ENCODE data around the gene SNCAIP.
"Not testable (repeated sequence)": the region's sequence is repeated elsewhere in the genome, so short reads cannot be mapped to it uniquely, and the experiment has no call there.

The SNCAIP gene

DNA sequence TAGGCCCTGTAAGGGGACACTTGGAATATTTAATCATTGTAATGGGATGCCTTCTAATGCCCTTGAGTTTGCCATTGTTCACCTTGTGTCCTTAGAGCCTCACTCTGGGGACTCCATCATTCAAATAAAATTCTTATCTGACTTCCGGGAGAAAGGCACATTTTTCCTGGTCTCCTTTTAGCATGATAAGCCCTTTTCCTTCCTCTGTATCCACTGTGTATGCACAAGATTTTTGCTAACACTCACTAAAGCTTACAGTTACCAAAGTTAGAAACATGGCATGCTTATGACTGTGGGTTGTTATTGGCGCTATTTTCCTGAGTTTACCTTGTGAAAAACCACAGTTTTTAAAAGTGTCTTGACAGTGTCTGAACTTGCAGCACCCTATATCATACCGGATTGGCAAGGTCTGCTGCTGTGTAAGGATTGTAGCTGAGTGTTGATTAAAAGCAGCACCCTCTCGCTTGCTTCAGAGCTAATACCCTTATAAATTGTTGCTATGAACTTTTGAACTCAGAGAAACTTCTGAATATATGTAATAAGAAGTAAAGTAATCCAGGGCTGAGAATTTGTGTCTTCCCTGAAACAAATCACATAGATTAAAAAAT is 46.4 kb downstream of the SNCAIP start:
- no peak for DNase-seq (ENCODE audit: low read depth)

DNA sequence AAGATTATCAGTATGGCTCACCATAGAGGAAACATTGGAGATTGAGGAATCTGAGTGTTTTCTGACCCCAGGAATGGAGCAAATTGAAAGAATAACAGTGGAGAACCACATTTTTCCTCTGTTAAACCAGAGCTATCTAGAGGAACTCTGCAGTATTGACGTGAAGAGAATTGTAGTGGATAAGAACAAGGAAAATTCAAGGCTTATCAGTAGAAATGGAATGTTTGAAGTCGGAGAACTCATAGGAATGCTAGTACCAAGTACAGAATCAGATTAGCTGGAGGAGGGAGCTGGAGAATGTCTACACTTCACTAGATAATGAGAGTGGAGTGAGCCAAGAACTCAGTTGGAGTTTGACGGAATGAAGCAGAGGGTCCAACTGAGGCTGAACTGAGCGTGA is 50.3 kb downstream of the SNCAIP start:
- DNase-seq (ENCODE audit: low read depth), result no peak

DNA sequence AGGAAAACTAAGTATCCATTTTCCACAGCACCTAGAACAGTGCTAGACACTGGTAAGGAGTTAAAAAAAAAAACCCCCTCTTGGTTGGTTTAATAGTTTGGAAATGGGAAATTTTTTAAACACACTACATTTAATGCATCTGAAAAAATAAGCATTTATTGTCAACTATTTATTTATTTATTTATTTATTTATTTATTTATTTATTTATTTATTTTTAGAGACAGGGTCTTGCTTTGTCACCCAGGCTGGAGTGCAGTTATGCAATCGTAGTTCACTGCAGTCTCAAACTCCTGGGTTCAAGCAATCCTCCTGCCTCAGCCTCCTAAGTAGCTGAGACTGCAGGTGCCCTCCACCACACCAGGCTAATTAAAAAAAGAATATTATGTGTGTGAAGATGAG is 51.6 kb downstream of the SNCAIP start:
- DNase-seq (ENCODE audit: low read depth), result no peak

DNA sequence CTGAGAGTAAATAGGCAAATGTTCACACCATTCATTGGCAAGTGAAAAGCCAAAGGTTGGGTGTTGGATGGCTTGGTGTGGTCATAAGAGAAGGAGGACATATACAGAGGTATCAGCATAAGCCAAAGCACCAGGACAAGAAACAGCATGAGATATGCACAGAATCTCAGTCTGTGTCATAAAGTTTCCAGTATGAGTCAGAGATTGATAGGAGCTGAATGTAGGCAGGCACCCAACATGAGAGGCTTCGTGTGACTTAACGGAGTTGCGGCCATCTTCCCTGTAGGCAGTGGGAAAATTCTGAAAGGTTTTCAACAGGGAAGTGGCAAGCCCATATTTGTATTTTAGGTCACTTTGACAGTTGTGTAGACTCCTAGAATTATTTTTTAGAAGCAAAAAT is 54.5 kb downstream of the SNCAIP start:
- DNase-seq (ENCODE audit: low read depth), result peak; percentile 5

DNA sequence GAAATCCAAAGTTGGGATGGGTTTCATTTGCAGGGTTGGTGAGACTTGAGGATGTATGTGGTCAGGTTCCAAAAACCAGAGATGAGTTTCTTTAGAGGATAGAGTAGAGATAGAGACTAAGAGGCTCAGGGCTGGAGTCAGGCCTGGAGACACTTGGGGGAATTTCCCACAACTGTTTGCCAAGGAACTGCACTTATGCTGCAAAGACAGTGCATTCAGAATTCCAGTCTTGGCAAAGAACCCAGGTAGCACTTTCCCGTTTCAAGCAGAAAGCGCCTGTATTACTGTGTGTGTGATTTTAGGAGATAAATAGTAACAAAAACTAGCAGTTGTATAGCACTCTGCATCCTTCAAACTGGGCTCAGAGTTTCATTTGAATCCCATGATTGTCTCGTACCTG is 55.4 kb downstream of the SNCAIP start:
- no peak for DNase-seq (ENCODE audit: low read depth)

DNA sequence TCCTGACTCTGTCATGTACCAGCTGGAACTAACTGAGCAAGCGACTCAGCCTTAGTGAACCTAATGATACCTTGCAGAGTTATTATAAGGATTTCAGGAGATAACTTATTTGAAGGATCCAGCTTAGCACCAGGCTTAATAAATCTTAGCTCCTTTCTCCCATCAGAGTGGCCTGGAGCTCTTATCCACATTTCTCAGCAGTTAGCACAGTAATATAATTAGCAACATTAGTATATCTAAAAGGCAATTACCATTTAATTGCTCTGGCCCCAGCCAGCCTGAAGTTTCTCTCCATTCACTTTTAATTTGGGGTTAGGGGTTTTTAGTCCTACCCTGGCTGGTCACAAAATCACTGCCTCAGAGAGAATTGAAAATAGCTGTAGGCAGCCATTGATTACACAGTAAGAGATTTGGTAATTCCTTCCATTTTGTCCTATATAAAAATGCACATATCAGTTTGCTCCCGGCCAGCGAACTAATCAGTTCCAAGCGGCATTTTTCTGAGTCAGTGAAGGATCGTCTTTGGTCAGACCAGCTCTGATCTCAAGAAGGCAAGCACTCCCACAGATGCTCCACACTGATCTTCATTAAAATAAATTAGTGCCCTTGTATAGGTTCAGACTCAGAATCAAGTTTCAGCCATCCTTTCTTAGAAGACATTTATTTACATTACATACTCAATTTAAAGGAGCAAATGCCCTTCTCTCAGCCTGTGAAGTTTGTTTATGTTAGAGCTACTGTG is 56.6 kb downstream of the SNCAIP start:
- DNase-seq (ENCODE audit: low read depth), result no peak

DNA sequence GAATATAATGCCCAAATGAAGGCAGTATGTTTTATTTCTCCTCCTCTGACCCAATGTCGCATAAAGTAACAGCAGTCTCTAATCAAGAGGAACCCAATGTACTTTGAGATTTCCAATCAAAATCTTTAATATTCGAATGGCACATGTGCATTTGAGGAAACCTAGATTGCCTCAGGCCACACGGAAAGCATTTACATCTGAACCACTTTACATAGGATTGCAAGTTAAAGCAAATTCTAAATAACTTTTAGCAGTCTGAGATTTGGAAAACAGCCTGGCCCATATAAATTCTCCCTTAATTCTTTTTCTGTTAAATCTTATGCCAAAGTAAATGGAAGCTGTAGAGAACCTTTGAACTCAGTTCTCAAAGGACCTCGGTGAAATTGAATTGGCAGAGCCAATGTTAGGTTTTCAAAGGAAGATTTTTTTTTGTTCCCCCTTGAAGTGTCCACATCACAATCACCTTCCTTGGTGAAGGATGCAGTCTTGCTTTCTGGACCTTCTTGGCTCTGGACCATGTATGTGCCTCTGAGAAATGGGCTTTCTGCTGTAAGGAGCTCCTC is 57.3 kb downstream of the SNCAIP start:
- DNase-seq (ENCODE audit: low read depth), result no peak

DNA sequence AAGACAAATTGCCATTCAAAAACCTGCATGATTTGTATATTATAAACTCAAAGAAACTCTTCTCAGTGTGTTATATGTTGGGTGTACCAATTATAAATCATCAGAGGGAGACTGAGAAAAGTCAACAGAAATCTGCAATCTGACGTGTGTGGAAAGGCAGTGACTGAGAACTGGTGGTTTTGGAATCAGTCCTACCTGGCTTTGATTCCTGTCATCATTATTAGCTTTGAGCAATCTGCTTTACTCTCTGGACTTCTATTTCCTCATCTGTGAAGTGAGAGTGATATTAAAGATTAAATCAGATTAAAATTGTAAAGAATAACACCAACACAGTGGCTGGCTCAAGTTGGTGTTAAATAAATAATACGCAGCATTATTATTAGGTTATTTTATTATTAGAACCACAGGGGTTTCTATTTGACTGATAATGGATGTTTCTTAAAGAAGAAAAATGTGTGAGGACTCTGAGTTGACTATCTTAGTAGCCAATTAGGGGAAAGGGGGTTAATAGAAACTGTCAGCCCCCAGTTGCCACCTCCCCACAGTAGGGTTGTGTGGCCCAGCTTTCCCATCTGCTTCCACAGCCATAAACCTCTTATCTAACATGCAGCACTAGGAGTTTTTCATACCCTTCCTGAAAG is 59.6 kb downstream of the SNCAIP start:
- DNase-seq (ENCODE audit: low read depth), result no peak

DNA sequence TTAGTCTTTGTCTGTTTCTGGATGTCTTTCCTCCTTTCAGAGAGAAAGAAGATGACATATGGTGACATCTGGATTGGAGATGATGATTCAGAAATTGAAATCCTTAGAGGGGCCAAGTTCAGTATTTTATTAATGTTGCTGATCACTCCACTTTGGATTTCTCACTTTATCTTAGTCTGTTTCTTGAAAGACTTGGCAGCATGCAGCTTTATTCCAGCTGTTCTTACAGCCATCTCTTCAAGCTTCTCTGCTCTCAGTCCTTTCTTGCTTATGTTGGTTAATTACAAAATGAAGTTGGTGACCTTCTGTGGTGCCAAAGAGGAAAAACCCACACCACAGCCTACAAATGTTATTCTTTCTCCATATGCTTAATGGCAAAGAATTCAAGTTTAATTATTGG is 62.1 kb downstream of the SNCAIP start:
- DNase-seq (ENCODE audit: low read depth), result no peak

DNA sequence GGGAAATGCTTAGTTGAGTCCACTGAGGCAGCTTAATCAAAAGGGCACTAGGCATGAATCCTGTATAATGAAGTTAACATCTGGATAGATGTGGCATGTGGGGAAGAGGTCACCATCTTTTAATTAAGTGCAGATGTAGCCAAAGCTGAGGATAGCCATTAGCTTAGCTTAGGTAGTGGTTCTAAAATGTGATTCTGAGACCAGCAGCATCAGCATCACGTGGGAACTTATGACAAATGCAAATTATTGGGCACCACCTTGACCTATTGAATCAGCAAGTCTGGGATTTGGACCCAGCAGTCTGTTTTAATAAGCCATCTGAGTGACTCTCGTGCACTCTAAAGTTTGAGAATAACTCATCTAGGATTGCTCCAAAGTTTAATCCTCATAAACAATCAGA is 63.8 kb downstream of the SNCAIP start:
- no peak for DNase-seq (ENCODE audit: low read depth)

DNA sequence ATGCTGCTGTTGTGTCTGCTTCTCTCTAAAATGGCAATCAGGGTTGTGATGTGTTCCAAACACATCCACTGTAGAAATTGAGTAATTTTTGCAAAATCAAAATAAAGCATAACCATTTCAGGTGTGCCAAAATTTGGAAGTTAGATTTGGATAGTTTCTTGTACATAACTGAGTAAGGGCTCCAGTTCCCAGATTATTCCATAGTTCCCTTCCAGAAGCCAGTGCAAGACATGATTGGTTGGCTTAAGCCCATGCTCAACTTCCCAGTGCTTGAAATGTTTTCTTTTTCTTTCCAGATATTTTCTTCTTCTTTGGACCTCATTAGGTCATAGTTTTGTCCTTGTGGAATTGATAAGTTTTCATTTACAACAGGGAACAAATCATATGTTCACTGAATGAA is 64.2 kb downstream of the SNCAIP start:
- no peak for DNase-seq (ENCODE audit: low read depth)

DNA sequence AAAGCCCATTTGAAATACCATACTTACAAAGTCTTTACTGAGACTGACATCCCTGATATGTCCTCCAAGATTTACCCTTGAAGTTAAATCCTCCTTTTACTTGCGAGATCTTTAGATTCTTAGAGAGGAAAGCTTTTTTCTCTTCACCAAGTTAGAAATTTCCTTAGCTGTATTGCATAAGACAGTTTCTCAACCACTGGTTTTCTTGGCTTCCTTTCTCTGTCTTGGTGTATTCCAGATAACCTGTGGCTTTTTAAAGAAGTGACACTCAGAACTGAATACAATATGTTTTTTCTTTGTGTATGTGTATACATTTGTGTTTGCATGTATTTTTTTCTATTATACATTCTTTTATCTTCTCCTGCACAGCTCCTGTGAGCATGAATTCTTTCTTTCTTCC is 65.0 kb downstream of the SNCAIP start:
- DNase-seq (ENCODE audit: low read depth), result peak; percentile 7

DNA sequence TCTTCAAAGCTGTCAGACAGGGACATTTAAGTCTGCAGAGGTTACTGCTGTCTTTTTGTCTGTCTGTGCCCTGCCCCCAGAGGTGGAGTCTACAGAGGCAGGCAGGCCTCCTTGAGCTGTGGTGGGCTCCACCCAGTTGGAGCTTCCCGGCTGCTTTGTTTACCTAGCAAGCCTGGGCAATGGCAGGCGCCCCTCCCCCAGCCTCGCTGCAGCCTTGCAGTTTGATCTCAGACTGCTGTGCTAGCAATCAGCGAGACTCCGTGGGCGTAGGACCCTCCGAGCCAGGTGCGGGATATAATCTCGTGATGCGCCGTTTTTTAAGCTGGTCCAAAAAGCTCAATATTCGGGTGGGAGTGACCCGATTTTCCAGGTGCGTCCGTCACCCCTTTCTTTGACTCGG is 70.9 kb downstream of the SNCAIP start:
- not testable (repeated sequence) for DNase-seq (ENCODE audit: low read depth)

DNA sequence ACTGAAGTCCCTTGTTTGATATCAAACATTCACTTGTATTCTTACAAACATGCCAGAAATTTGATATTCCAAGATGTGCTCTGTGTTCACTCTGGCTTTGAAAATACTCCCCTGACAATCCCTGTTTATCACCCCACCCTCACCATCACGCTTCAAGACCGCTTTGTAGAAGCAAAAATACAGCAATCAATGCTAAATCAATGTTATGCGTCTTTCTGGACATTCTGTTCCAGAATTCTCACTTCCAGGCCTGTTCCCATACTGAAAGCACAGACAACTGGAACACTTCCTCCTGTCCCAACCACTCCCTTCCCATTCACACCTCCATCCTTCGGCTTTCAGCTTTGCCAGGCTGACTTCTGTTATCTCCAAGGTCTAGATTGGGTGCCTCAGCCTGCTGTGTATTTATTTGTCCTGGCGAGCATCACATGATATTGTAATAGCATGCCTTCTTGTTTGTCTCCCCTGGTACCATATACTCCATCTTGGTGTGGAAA is 72.8 kb downstream of the SNCAIP start:
- no peak for DNase-seq (ENCODE audit: low read depth)

DNA sequence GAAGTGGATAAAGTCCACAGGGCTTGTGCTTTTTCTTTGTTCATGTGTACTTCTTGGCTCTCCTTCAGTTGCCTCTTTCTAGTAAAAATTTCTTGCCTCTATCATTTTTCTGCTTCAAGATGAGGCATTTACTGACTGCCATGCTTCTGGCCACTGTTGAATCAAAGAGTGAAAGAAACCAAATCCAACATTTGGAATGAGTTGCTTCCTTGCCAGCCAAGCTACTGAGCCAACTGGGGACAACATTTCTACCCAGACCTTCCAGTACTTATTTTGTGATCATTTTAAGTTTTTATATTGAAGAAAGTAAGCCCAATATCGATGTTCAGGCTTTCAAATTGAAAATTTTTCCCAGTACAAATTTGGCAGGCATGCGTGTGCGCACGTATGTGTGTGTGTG is 73.2 kb downstream of the SNCAIP start:
- no peak for DNase-seq (ENCODE audit: low read depth)

DNA sequence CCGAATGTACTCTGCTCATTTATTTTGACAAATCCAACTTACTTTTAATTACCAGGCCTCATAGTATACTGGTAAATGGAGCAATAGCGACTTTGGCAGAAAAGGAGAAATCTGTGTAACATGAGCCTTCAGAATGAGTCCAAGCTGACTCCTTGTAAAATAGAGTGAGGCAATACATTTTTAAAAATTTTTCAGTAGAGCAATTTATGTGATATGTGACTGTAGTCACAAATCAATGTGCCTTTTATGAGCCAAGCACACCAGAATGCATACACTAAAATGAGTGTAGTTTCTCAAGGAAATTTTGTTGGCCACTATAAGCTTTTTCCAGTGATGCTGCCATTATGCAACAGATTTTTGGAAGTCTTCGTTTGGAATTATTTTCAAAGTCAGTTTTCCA is 73.8 kb downstream of the SNCAIP start:
- no peak for DNase-seq (ENCODE audit: low read depth)

DNA sequence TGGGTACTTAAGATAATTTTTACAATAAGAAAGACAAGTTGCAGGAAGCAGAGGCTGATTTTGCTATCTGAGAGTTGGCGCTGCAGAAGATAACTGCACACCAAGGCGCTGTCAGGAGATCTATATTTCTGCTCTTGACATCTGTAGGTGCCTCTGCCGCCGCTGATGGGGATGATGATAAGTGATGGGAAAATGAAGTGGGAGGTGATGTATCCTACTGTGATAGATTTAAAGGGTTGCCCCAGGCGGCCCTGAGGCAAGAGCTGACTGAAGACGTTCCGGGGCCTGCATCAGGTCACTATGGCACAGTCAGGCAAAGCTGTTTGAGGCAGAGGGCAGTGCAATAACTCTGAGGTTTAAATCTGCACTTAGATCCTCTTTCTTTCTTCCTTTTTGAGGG is 78.1 kb downstream of the SNCAIP start:
- DNase-seq (ENCODE audit: low read depth), result no peak

DNA sequence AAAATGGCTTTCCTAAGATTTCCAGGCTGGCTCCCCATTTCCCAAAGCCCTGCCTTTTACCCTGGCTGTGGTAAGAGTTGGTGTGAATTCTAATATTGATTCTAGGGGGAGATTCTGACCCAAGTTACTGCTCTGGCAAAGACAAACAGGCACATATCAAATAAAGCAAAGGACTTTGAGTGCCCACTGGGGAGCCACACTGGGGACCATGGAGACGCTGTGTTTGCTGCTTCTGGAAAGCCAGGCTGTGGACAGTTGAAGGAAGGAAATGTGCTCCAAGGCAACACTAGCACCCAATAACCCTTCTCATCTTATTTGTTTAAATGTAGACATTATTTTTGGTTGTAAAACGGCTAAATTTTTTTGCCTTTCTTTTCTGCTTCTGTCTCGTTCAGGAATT is 78.7 kb downstream of the SNCAIP start:
- no peak for DNase-seq (ENCODE audit: low read depth)

DNA sequence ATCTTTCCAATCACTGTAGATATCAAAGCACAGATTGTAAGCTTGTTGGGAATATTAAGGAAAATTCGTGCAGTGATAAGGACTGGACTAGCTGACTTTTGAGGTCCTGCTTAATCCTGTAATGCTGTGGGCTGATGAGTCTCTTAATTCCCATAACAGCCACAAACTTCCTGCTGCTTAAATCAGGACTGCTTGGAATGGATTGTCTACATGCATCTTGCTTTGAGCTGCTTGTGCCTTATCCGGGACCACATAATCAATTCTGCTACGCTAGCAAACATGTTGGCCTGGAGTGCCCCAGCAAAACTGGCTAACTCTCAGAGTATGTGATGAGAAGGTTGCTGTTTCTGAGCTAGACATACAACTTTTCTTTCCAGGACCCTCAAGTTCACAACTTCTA is 79.6 kb downstream of the SNCAIP start:
- DNase-seq (ENCODE audit: low read depth), result no peak

DNA sequence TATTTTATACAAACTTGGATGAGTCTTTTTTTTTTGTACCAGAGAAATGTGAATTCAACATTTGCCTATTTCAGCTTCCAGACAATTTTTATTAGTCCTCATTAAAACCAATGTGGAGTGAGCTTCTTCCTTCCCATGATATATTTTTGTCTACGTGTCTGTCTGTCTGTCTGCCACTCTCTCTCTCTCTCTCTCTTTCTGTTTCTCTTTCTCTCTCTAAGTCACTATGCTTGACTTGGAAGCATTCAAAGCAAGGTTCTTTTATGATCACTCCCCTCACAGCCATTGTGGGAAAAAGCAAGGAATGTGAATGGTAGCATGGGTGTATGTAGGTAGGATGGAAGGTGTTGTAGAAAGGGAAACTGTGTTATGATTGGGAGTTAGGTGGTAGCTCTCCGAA is 80.2 kb downstream of the SNCAIP start:
- no peak for DNase-seq (ENCODE audit: low read depth)

DNA sequence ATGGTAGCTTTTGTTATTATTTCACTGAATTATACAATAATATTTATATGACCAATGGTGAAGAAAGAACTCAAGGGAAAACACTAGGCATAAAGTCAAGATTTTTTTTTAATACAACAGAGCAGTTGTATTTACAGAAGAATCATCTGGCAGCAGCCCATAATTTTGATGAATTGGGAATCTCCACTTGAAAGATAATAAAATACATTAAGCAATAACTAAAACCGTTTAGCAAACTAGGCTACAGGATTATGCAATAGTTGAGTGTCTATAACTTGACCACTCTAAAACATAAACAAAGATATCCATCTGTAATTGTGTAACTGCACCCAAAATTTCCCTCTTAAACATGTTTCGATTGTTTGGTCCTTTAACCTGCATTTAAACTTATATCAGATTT is 80.8 kb downstream of the SNCAIP start:
- peak; percentile 66 for DNase-seq (ENCODE audit: low read depth)

DNA sequence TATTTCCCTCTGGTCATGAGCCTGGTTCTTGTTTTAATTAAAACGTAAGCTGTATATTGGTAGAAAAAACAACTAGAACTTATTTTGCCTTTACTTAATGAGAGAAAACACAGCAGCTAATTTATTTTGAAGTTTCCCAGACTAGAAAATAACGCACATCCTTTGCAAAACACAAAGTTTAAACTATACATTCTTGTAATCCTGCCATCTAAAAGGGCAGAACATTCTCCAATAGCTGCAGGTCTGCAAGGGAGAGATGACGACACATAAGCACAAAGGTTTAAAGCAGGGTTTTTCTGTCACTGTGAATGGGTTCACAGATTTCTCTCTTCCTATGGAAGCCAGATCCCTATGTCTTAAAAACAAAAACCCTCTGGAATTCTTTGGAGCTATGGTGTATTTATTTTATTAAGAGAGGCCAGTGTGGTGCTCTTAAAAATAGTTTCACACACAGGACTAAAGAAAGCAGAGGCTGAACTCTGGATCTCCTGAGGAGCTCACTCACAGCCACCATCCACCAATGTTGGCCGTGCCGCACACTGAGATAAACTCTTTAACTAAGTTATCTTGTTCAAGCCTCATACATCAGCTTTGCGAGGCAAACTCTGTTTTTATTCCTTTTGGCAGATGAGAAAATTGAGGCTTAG is 82.4 kb downstream of the SNCAIP start:
- DNase-seq (ENCODE audit: low read depth), result peak; percentile 36

DNA sequence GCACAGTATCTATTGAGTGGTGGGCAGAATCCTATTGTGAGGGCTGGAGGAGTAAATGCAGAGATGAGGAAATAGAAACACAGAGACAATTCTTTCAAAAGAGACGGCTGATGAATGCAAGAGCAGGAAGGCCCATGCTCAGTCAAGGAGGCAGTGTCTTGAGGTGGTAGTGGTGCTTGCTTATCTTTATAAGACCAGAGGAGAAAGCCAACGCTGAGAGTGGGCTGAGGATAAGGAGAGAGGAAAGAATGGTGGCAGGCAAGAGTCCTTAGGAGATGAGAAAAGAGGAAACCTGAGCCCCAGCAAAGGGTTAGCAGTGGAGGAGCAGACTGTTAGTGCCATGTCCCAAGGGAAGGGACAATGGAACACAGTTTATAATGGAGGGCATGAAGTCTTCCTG is 86.0 kb downstream of the SNCAIP start:
- DNase-seq (ENCODE audit: low read depth), result no peak

Measured in iris pigment epithelial cell (primary cell).